GM12878 (cell line): ENCODE results near the gene CSPG5. TPM values are rescaled to one million over a fixed set of nuclear protein-coding genes. Genes with fewer than 3 reads are reported as not detected.

Experiments
- ATAC-seq: fragments of 200-7000 bp; cut with Tn5 transposase; 3 replicates; pipeline ENCODE4 v1.9.1; 2020; ENCODE audit warnings: mild to moderate bottlenecking, moderate library complexity
- BruUV-seq: library from RNA; stranded (reverse); fragments of 400-500 nt; replicated peaks from 2 replicates; lab custom pipeline; 2021; lab: Mats Ljungman, UMichigan
- CTCF ChIA-PET: fragments of 300-600 bp; sonication (Branson Sonifier 250); formaldehyde crosslinking; extraction: SDS; loops from one replicate; lab custom pipeline; 2021; ENCODE audit warnings: inconsistent platforms; lab: Yijun Ruan, JAX
- POLR2A ChIA-PET: fragments of 350-600 bp; formaldehyde crosslinking; extraction: SDS; loops from one replicate; lab custom pipeline; 2021; ENCODE audit warnings: inconsistent platforms; lab: Charles Lee
- RAD21 ChIA-PET: fragments of 300-600 bp; sonication (Branson Sonifier 250); formaldehyde crosslinking; loops from one replicate; lab custom pipeline; 2023; ENCODE audit warnings: antibody characterized with exemption; ENCODE audit not compliant: unreplicated experiment; lab: Charles Lee
- SMC1A ChIA-PET: fragments of 300-600 bp; sonication (Branson Sonifier 250); formaldehyde crosslinking; loops from one replicate; lab custom pipeline; 2023; ENCODE audit not compliant: unreplicated experiment, uncharacterized antibody; lab: Charles Lee
- DNase-seq: peaks from one replicate; pipeline ENCODE4 v3.0.0-alpha.2; 2011; ENCODE audit warnings: low read depth, low spot score
- FAIRE-seq: peaks from 3 replicates; lab custom pipeline; 2011; peaks lifted over from hg19 to GRCh38; lab: Jason Lieb, UNC
- H2AFZ ChIP-seq: 2 replicates; pipeline ENCODE4 v1.6.0; 2011; ENCODE audit warnings: low read depth, low read length, control low read depth; ENCODE audit not compliant: control insufficient read depth
- H3K27ac ChIP-seq: 2 replicates; pipeline ENCODE4 v1.5.1; 2011; ENCODE audit warnings: control low read depth; ENCODE audit not compliant: control insufficient read depth, insufficient read depth
- H3K27me3 ChIP-seq, 2 experiments: replicated peaks in 1 of 2; 2 replicates each; pipeline versions ENCODE4 v1.6.0 to v1.6.1; 2011; ENCODE audit warnings: low read length in 1 of 2; ENCODE audit not compliant: control insufficient read depth in 2 of 2, insufficient read depth in 2 of 2
- H3K36me3 ChIP-seq, 2 experiments: 2 replicates each; pipeline ENCODE4 v1.5.1; 2011; ENCODE audit warnings: low read length in 1 of 2; ENCODE audit not compliant: control insufficient read depth in 2 of 2, insufficient read depth in 2 of 2
- H3K4me1 ChIP-seq: 2 replicates; pipeline ENCODE4 v1.6.1; 2011; ENCODE audit warnings: mild to moderate bottlenecking, low read length, moderate library complexity, mixed read lengths; ENCODE audit not compliant: control insufficient read depth, insufficient read depth
- H3K4me2 ChIP-seq: 2 replicates; pipeline ENCODE4 v1.6.0; 2011; ENCODE audit warnings: control low read depth; ENCODE audit not compliant: control insufficient read depth, insufficient read depth
- H3K4me3 ChIP-seq: fragments of 200-600 bp; sonication (generic); 2 replicates; pipeline ENCODE4 v1.5.1; 2016
- H3K79me2 ChIP-seq: 2 replicates; pipeline ENCODE4 v1.6.0; 2011; ENCODE audit warnings: low read length; ENCODE audit not compliant: control insufficient read depth, insufficient read depth
- H3K9ac ChIP-seq: 2 replicates; pipeline ENCODE4 v1.8.0; 2011; ENCODE audit warnings: low read length, control low read depth, mixed read lengths; ENCODE audit not compliant: control insufficient read depth, insufficient read depth
- H3K9me3 ChIP-seq: replicated peaks from 3 replicates; pipeline ENCODE4 v1.5.1; 2011; ENCODE audit warnings: mild to moderate bottlenecking, low read length; ENCODE audit not compliant: control insufficient read depth, insufficient read depth
- H4K20me1 ChIP-seq: 2 replicates; pipeline ENCODE4 v1.6.0; 2011; ENCODE audit not compliant: control insufficient read depth, insufficient read depth
- BCL11A ChIP-seq: IDR thresholded peaks from 2 replicates; pipeline ENCODE4 v1.6.1; 2011; ENCODE audit warnings: low read depth, low read length
- BCL3 ChIP-seq: IDR thresholded peaks from 2 replicates; pipeline ENCODE4 v1.6.1; 2011; ENCODE audit warnings: borderline replicate concordance, low read depth, mild to moderate bottlenecking, moderate library complexity, low read length; ENCODE audit not compliant: insufficient read depth, poor library complexity, severe bottlenecking
- CTCF ChIP-seq, 3 experiments: IDR thresholded peaks in 2 of 3; conservative IDR thresholded peaks in 1 of 3; 2 replicates each; pipeline ENCODE4 v1.5.1; 2011; ENCODE audit warnings: low read depth in 3 of 3, low read length in 3 of 3, mild to moderate bottlenecking in 3 of 3, control low read depth in 2 of 3, moderate library complexity in 2 of 3, inconsistent platforms in 1 of 3, mixed read lengths in 1 of 3; ENCODE audit not compliant: control insufficient read depth in 2 of 3, insufficient read depth in 1 of 3; ENCODE audit errors: extremely low read depth in 1 of 3
- HCFC1 ChIP-seq: fragments of 150-350 bp; IDR thresholded peaks from 2 replicates; pipeline ENCODE4 v1.6.1; 2014; ENCODE audit warnings: low read length
- NFIC ChIP-seq: IDR thresholded peaks from 2 replicates; pipeline ENCODE4 v1.6.1; 2012; ENCODE audit warnings: low read depth, mild to moderate bottlenecking, inconsistent platforms, low read length, moderate library complexity
- NKRF ChIP-seq: fragments of 450-650 bp; conservative IDR thresholded peaks from 2 replicates; pipeline ENCODE4 v1.6.1; 2017; ENCODE audit warnings: mild to moderate bottlenecking, moderate library complexity
- NR2F1 ChIP-seq: fragments of 450-650 bp; conservative IDR thresholded peaks from 2 replicates; pipeline ENCODE4 v1.6.1; 2017; ENCODE audit warnings: mild to moderate bottlenecking
- PAX8 ChIP-seq: fragments of 450-650 bp; IDR thresholded peaks from 2 replicates; pipeline ENCODE4 v1.6.1; 2017; ENCODE audit warnings: mild to moderate bottlenecking, moderate library complexity
- POLR2A ChIP-seq: IDR thresholded peaks from 2 replicates; pipeline ENCODE4 v1.6.1; 2011; ENCODE audit warnings: low read depth, mild to moderate bottlenecking, low read length
- POLR2AphosphoS2 ChIP-seq: IDR thresholded peaks from 2 replicates; pipeline ENCODE4 v1.6.1; 2011; ENCODE audit warnings: low read depth, mild to moderate bottlenecking, low read length, improper control_type of control experiment, moderate library complexity
- RAD21 ChIP-seq: IDR thresholded peaks from 2 replicates; pipeline ENCODE4 v1.6.1; 2011; ENCODE audit warnings: mild to moderate bottlenecking, low read depth, low read length, moderate library complexity; ENCODE audit not compliant: insufficient read depth
- RFX5 ChIP-seq: IDR thresholded peaks from 2 replicates; pipeline ENCODE4 v1.6.1; 2011; ENCODE audit warnings: low read depth, low read length, improper control_type of control experiment
- SREBF2 ChIP-seq: IDR thresholded peaks from 2 replicates; pipeline ENCODE4 v1.6.1; 2012; ENCODE audit warnings: mild to moderate bottlenecking, low read length
- TCF12 ChIP-seq: IDR thresholded peaks from 2 replicates; pipeline ENCODE4 v1.6.1; 2011; ENCODE audit warnings: low read depth, mild to moderate bottlenecking, low read length
- ZNF207 ChIP-seq: fragments of 450-650 bp; IDR thresholded peaks from 2 replicates; pipeline ENCODE4 v1.6.1; 2014; ENCODE audit warnings: antibody characterized with exemption, mild to moderate bottlenecking, borderline replicate concordance
- ZNF24 ChIP-seq: fragments of 450-650 bp; IDR thresholded peaks from 2 replicates; pipeline ENCODE4 v1.6.1; 2017; ENCODE audit warnings: antibody characterized with exemption, mild to moderate bottlenecking
- WGBS: methylation state at CpG from one replicate; pipeline ENCODE4 v1.1.6; 2016; ENCODE audit warnings: low lambda C conversion rate; ENCODE audit not compliant: insufficient replicate concordance, insufficient coverage; ENCODE audit errors: missing lambda C conversion rate; 5-methylcytosine and 5-hydroxymethylcytosine counted together
- in situ Hi-C: fragments of 300-500 bp; cut with MboI; formaldehyde crosslinking; loops from 9 replicates; pipeline ENCODE4 v1.14.3; 2018; ENCODE audit warnings: mixed read lengths
- intact Hi-C: fragments of 100-400 bp; cut with micrococcal nuclease; formaldehyde crosslinking; loops from one replicate; pipeline ENCODE4 v1.14.2; 2022; ENCODE audit not compliant: unreplicated experiment
- polyA plus RNA-seq, 11 experiments: library from polyadenylated mRNA; depleted of rRNA in 4 of 11; unstranded in 6 of 11; stranded (reverse) in 5 of 11; fragments of >200 nt; fragmentation: Nextera tagmentation in 4 of 11; fragmentation: Illumina TruSeq in 1 of 11; extraction: Ambion mirVana in 4 of 11; extraction: Trizol in 1 of 11; gene quantifications; 1 replicate in 1 of 11; 2 replicates in 10 of 11; pipeline versions ENCODE4 v1.2.1 to v1.2.3, GENCODE V29; 2011 to 2016; ENCODE audit warnings: inconsistent platforms in 2 of 11, missing spikeins in 2 of 11, low read depth in 1 of 11
- total RNA-seq, 4 experiments: library from RNA; depleted of rRNA in 3 of 4; stranded (reverse); fragments of >200 nt in 3 of 4; fragmentation: Illumina TruSeq in 1 of 4; extraction: Trizol in 1 of 4; gene quantifications; 2 replicates each; pipeline versions ENCODE4 v1.2.1 to v1.2.3, GENCODE V29; 2013 to 2021

Gene CSPG5
- total and polyA plus RNA-seq, 10 of the 15 experiments (the other 5 are each of a cell fraction or from before 2014, with no cell fraction given): 0.08 to 0.17 TPM; not detected in 8

- no peak for TF ChIP-seq BCL3
- TF ChIP-seq NFIC: no peak
- TF ChIP-seq RAD21: no peak
- TF ChIP-seq ZNF24: no peak
- no peak for TF ChIP-seq SREBF2
- TF ChIP-seq HCFC1: no peak
- TF ChIP-seq, all 136 proteins: peak for 0
Observed at GRCh38 chr3:47579875-47580274, 1.2 kb upstream of the CSPG5 start (continued).

- WGBS: 3% methylated on average over 13 of the region's 57 CpGs
- no peaks in the 10 kb centered on the region for H3K4me1 ChIP-seq
- no peak overlapping the region; the same call in 1 of the 2 replicates for H2AFZ ChIP-seq
- H4K20me1 ChIP-seq: no peaks in the 10 kb centered on the region
- no TSS peak for BruUV-seq
- ChIA-PET CTCF (no interaction called here), RAD21 (interaction anchor here (1.1 kb wide), 1 partner anchor 56 kb away, joined by 4 read pairs; no protein-coding TSS in a partner anchor), SMC1A (interaction anchor here (1.8 kb wide), 1 partner anchor 56 kb away, joined by 4 read pairs; no protein-coding TSS in a partner anchor), POLR2A (interaction anchor here (0.6 kb wide), 1 partner anchor 46 kb away, joined by 3 read pairs; no protein-coding TSS in a partner anchor)
- intact Hi-C loops: no loop called here
- peak; percentile 77 for ATAC-seq
- in situ Hi-C loops: no loop called here
- no peak overlapping the region for H3K27ac ChIP-seq
- no peaks in the 10 kb centered on the region for H3K36me3 ChIP-seq
- H3K9me3 ChIP-seq: no peaks in the 10 kb centered on the region
- TF ChIP-seq BCL11A (no peak), NKRF (no peak), NR2F1 (no peak), RFX5 (no peak), POLR2AphosphoS2 (no peak), PAX8 (no peak), CTCF (IDR thresholded peaks at IDR 0.05 in 2 of 3, conservative IDR thresholded peaks at IDR 0.05 in 1 of 3; ENCODE audit: control insufficient read depth in 2 of 3, extremely low read depth in 1 of 3, insufficient read depth in 1 of 3, low read depth in 3 of 3, low read length in 3 of 3) (no peak), TCF12 (no peak), POLR2A (no peak), ZNF207 (no peak)
- no peak overlapping the region for H3K9ac ChIP-seq
- no peaks in the 10 kb centered on the region for H3K79me2 ChIP-seq
- peaks cover 8 to 9% of the 10 kb centered on the region in 2 experiments for H3K27me3 ChIP-seq
- FAIRE-seq: no peak
- no peak for DNase-seq
- peak overlapping the region; percentile 82; the same call in 1 of the 2 replicates for H3K4me2 ChIP-seq
- H3K4me3 ChIP-seq: peak overlapping the region; percentile 72; the same call in 1 of the 2 replicates
Observed at GRCh38 chr3:47578119-47578632, 489 bp downstream of the CSPG5 start.
